Body of pancreas (tissue), 4 donors: ENCODE data around the gene ZNF276.

Source experiments
- CTCF ChIP-seq, 7 experiments: fragments of 450-650 bp in 4 of 7; fragments of 200-600 bp in 3 of 7; sonication (generic) in 3 of 7; IDR thresholded peaks; one replicate each; pipeline ENCODE4 v1.5.1; 2016 to 2019; ENCODE audit warnings: antibody characterized with exemption in 7 of 7
- POLR2A ChIP-seq, 3 donors: fragments of 450-650 bp; IDR thresholded peaks; one replicate each; pipeline ENCODE4 v1.6.1; 2016; ENCODE audit warnings: antibody characterized with exemption in 3 of 3, mild to moderate bottlenecking in 2 of 3

- TF ChIP-seq CTCF (IDR thresholded peaks at IDR 0.05): no peak
- TF ChIP-seq POLR2A (IDR thresholded peaks at IDR 0.05): no peak
Measured at GRCh38 chr16:89696670-89697128, 24.6 kb upstream of the ZNF276 start.
